Spleen (tissue), 7 donors: ENCODE results near the gene ARID3A.
A peak's percentile ranks its signal among the peaks of the same experiment; 100 is the strongest.

ENCODE experiments used
- POLR2A ChIP-seq, 3 donors: fragments of 450-650 bp; IDR thresholded peaks; one replicate each; pipeline ENCODE4 v1.5.1; 2017; ENCODE audit warnings: antibody characterized with exemption in 3 of 3, mild to moderate bottlenecking in 1 of 3
- POLR2AphosphoS5 ChIP-seq, 3 donors: sonication (generic); formaldehyde crosslinking; IDR thresholded peaks; one replicate each; pipeline ENCODE4 v1.5.1; 2017; ENCODE audit warnings: antibody characterized with exemption in 3 of 3
- TF ChIP-seq, protein P1 (sequence below), 11 experiments: fragments of 200-600 bp in 7 of 11; fragments of 450-650 bp in 4 of 11; sonication (generic) in 4 of 11; IDR thresholded peaks in 8 of 11; conservative IDR thresholded peaks in 3 of 11; 1 replicate in 7 of 11; 2 replicates in 4 of 11; pipeline versions ENCODE4 v1.4.0 to v1.8.0; 2016 to 2021; ENCODE audit warnings: antibody characterized with exemption in 11 of 11, inconsistent platforms in 4 of 11, mild to moderate bottlenecking in 1 of 11
- donor health status: DM: no; HTN: no; CAD: no; lungs with moderate emphysema.
- donor health status: DM: no; HTN: no; CAD: no.
- donor health status: DM: no; HTN: no; CAD: no.

GRCh38 chr19:876780-877314 lies 49.0 kb upstream of the ARID3A start:
- TF ChIP-seq POLR2A (IDR thresholded peaks at IDR 0.05) (no peak), POLR2AphosphoS5 (IDR thresholded peaks at IDR 0.05) (peak in 1 of 3 donors; percentile 44)
- TF ChIP-seq, protein P1, sequence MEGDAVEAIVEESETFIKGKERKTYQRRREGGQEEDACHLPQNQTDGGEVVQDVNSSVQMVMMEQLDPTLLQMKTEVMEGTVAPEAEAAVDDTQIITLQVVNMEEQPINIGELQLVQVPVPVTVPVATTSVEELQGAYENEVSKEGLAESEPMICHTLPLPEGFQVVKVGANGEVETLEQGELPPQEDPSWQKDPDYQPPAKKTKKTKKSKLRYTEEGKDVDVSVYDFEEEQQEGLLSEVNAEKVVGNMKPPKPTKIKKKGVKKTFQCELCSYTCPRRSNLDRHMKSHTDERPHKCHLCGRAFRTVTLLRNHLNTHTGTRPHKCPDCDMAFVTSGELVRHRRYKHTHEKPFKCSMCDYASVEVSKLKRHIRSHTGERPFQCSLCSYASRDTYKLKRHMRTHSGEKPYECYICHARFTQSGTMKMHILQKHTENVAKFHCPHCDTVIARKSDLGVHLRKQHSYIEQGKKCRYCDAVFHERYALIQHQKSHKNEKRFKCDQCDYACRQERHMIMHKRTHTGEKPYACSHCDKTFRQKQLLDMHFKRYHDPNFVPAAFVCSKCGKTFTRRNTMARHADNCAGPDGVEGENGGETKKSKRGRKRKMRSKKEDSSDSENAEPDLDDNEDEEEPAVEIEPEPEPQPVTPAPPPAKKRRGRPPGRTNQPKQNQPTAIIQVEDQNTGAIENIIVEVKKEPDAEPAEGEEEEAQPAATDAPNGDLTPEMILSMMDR (IDR thresholded peaks at IDR 0.05 in 8 of 11, conservative IDR thresholded peaks at IDR 0.05 in 3 of 11), result no peak
